RCC 7860 (cell line): ENCODE results near the gene PLCD1.

ENCODE experiments used
- DNase-seq: peaks from one replicate; pipeline ENCODE4 v3.0.0-alpha.2; 2015; ENCODE audit warnings: low spot score
- FAIRE-seq: peaks from 2 replicates; lab custom pipeline; 2012; peaks lifted over from hg19 to GRCh38; lab: Jason Lieb, UNC

The PLCD1 gene

DNA sequence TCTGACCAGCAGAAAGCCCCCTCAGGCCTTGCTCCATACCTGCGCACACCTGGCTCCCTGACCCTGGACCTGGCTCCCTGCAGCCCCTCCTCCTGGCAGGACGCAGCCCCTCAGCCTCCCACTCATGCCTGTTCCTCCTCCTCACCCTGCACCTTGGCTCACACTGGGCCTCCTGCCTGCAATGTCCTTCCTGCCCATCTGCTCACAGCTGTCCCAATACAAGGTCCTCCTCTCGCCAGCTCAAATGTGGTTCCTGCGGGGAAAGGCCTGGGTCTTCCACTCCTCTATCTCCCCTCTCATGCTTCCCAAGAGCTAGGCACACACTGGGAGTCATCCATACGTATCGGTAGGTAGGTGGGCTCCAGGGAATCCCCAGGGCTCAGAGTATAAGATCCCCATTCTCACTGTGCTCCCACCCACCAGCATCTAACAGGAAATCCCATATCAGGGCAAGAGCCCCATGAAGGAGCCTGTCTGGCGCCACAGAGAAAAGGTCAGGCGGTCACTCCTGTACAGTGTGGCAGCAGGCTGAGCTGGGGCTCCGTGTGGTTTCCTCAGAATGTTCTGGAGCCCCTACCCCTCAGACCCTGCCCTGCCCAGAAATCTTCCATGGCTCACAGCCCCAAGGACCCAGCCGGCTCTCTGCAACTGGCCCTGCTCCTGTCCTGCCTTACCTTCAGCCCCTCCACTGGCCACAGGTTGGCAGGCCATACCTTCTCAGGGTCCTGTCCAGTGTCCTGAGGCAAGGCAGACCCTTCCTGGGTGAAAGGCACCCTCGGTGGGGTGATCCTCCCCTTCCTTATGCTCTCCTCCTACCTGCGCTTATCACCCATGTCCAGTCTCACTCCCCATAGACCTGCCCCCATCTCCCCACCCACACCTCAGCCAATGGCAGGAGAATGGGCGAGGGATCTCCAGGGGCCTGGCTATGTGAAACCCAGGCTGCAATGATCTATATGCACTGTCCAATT is 10.9 kb downstream of the PLCD1 start:
- DNase-seq, result no peak
- no peak for FAIRE-seq

DNA sequence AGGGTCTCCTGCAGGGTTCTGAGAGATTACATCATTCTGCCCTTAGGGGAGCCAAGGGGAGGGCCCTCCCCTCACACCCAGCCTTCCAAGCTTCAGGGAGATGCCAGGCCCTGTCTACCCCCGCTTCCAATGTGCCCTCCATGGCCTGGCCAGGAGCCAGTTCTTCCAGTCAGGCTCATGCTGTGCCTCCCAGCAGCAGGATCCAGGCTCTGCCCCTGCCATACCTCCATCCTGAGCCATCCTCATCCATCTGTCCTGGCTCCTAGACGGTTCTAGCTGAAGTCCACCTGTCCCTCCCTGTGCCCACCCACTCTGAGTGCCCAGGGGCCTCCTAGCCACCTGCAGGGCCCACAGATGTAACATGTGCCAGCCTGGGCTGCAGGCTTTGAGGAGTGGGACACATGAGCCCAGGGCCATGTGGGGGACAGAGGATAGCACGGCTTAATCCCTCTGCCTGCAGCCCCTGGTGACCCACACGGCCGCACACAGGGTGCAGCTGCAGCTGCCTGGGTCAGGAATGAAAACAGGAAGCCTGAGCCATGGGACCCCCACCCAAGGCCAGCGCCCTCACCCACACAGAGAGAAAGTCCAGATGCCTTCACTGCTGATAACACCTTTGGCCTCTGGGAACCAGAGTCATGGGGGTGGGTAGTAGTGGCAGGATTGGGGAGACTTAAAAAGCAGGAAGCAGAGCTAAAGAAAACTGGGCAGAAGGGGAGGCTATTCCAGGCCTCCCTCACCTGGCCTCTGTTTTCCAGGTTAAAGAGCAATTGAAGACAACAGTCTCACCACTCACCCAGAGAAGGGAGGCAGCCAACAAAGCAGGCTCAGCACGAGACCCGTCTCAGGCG is 11.8 kb downstream of the PLCD1 start:
- DNase-seq (no peak), FAIRE-seq (no peak)

DNA sequence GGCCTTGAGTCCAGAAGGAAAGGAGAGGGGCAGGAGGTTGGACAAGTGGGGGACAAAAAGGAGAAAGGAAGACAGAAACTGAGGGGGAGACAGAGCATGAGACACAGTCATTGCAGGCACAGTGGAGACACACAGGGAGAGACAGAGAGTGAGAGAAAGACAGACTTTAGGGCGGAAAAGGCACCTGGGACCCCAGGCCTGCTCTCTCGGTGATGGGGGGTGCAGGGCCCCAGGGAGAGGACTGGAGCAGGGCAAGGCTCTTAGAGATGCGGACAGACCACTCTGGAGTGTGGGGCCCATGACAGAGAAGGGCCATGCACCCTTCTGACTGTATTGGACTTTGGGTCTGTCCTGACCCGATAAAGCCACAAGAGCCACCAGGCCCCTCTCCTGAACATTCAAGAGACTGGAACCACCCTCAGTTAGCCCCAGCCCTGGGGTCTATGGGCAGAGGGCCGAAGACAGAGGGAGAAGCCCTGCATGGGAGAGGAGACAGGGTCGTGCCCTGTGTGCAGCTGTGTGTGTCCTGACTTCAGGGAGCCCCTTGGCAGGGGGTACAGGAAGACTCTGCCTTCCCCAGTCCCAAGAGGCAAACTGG is 12.5 kb downstream of the PLCD1 start:
- FAIRE-seq, result no peak
- DNase-seq, result no peak

DNA sequence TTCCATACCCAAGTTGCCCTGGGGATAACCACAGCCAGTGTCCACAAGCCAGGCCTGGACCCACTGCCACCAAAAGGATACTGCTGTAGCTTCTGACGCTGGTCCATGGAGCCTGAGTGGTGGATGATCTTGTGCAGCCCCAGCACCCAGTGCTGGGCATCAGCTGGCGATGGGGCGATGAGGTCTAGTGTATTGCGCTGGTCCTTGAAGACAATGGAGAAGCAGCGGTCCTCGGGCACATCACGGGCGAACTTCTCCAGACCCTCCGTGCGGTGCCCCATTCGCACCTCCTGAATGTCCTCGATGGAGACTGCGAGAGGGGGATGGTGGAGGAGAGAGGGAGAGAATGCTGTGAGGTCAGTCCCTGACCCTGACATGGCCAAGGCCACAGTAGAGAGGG is 13.0 kb downstream of the PLCD1 start:
- DNase-seq, result no peak
- no peak for FAIRE-seq

DNA sequence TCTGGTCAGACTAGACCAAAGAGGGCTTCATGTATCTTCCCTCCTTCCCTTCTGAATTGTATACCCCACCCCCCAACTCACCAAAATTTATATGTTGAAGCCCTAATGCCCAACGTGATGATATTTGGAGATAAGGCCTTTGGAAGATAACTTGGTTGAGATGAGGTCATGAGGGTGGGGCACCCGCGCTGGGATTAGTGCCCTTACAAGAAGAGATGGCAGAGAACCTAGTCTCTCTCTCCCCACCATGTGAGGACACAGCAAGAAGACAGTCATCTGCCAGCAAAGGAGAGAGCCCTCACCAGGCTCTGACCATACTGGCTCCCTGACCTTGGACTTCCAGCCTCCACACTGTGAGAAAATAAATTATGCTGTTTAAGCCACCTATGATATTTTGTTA is 13.5 kb downstream of the PLCD1 start:
- no peak for DNase-seq
- no peak for FAIRE-seq

DNA sequence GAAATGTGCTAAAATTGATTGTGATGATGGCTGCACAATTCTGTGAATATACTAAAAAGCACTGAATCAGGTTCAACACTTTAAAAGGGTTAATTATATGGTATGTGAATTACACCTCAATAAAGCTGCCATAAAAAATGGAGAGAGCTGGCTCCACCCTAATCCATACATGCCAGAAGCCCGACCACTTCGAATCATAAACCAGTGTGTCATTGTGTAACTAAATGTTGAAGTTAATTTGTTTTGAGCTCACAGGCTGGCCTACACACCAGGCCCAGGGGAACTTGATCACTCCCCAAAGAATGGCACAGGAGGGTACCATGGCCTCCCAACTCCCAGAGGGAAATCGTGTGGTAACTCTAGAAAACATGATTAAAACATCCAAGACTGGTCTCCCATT is 14.0 kb downstream of the PLCD1 start:
- FAIRE-seq (no peak), DNase-seq (no peak)

DNA sequence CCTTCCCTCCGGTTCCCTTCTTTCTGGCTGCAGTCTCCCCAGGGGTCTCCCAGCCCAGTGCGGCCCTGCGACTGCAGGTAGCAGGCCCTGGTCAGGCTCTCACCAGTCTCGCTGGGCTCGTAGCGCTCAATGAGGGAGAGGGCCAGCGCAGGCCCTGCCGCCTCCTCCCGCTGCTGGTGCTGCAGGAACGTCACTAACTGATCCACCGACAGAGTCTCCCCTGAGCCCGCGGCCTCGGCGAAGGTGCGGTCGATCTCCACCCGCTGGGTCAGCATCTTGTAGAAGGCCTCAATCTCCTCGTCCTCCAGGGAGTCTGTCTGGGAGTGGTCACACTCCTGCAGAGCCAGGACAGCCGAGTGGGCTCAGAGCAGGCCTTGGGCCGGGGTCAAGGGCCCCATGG is 18.3 kb downstream of the PLCD1 start:
- DNase-seq, result no peak
- FAIRE-seq, result no peak

DNA sequence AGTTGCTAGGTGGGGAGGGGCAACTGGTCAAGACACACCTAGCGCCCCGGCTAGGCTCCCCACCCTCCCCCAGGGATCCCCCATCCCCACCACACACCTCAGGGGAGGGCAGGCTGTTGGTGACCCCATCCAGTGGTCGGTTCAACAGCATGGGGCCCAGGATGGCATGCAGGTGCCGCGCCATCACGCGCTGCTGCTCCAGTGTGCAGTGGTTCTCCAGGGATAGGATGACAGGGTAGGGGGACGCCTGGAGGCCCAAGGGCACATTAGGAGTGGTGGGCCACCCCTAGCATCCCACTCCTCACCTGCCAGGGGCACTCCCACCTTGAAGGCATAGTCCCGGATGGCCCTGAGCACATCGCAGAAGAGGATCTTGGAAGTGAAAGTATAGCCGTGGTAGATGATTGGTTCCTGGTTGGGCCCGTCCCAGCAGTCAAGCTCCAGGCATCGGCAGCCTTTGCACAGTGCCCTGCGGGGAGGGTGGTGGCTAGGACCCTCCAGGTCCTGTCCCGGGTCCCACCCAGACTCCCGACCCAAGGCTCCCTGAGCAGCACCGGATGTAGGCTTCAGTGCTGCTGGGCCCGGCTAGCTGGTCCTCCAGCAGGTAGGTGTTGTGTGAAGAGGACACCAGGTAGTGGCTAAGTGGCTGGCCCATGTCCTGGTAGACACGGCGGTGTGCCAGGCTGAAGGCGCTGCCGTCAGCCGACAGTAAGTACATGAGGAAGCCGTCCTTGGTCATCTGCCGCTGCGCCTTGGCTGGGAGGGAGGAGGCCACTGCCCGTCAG is 19.4 kb downstream of the PLCD1 start:
- no peak for DNase-seq
- no peak for FAIRE-seq

DNA sequence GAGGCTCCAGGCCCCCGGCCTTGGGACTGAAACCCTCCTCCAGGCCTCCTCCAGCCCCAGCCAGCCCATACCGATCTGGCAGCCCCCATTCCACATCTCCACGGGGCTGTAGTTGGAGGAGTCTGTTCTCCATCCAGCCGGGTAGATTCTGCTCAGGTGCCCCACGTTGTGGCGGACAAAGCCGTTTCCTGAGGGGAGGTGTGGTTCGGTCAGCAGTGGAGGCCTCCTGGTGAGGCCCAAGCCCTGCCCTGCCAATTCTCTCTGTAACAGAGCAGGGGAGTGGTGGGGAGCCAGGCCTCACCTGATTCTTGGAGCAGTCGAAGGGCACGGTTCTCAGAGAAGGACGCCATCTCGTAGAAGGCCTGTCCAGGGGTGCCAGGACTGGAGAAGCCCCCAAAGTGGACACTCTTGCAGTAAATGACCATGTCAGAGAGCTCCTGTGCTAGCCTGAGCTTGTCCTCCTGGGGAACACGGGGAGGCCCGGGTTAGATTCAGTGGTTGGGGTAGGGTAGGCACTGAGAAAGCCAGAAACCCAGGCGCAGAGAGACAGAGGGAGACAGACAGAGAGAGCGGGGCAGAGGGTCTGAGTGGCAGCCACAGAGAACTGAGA is 20.4 kb downstream of the PLCD1 start:
- DNase-seq, result no peak
- no peak for FAIRE-seq

DNA sequence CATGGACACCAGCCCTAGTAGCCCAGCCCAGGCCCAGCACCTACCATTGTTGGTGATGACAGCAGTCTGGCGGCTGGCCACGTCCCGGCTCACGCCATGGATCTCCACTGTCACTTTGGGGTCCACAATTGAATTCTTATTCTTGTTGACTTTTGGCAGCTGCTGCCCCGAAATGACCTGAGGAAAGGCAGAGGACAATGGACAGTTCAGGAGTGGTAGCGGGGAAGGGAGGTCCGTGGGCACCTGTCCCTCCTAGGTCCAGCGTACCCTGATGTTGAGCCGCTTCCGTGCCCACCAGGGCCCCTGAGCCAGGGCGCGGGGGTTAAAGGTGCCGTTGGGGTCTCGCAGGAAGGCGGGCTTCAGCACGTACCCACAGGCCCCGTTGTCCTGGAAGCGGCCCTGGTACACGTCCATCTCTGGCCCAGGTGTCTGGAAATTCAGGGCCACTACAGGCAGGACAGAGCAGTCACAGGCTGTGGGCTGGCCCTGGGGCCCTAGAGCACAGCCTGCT is 21.2 kb downstream of the PLCD1 start:
- DNase-seq (no peak), FAIRE-seq (no peak)

DNA sequence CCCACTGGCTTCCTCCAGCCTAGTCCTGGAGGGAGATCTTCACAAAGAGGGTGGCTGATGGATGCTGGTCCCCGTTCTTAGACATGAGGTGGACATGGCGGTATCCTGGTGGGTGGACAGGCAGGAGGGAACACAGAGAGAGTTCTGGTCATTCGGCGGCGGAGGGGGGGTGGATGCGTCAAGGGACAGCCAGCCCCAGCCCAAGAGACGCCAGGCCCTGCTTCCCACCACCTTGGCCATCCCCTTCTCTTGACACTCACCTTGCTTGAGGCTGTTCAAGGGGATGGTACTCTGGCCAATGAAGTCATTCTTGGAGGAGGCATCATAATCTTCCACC is 21.7 kb downstream of the PLCD1 start:
- DNase-seq (no peak), FAIRE-seq (no peak)

DNA sequence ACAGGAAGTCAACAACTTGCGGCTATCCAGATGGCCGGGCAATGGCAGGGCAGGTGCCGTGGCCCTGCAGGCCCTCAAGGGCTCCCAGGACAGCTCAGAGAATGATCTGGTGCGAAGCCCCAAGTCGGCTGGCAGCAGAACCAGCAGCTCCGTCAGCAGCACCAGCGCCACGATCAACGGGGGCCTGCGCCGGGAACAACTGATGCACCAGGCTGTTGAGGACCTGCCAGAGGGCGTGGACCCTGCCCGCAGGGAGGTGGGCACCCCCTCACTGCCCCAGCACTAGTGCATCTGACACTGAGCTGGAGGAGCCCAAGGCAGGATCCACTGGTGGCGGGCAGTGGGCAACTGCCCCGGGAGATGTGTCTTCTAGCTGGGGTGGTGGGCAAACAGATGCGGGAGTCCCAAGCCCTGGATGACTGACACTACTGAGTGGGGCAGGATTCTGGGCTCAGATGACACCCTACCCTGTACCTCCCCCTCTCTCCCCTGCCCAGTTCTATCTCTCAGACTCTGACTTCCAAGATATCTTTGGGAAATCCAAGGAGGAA is 22.9 kb downstream of the PLCD1 start:
- FAIRE-seq, result no peak

DNA sequence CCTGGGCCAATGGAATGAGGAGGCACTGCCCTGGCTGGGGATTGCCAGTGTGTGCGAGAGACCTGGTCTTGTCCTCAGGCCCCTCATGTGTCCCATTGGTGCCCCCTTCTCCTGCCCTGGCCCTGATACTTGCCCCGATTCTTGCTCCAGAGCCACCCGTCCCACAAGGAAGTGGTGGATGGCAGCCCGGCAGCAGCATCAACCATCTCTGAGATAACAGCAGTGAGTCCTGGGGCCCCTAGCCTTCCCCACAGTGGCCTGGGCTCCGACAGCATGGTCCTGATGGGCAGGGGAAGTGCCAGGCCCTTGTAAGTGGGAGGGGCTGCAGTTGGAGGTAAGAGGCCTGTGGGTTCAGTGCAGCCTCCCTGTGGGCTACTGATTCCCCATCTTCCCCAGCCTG is 23.4 kb downstream of the PLCD1 start:
- DNase-seq, result no peak
- no peak for FAIRE-seq

More for the DNA sequence above, 22.9 kb downstream of the PLCD1 start:
- no peak for DNase-seq

DNA sequence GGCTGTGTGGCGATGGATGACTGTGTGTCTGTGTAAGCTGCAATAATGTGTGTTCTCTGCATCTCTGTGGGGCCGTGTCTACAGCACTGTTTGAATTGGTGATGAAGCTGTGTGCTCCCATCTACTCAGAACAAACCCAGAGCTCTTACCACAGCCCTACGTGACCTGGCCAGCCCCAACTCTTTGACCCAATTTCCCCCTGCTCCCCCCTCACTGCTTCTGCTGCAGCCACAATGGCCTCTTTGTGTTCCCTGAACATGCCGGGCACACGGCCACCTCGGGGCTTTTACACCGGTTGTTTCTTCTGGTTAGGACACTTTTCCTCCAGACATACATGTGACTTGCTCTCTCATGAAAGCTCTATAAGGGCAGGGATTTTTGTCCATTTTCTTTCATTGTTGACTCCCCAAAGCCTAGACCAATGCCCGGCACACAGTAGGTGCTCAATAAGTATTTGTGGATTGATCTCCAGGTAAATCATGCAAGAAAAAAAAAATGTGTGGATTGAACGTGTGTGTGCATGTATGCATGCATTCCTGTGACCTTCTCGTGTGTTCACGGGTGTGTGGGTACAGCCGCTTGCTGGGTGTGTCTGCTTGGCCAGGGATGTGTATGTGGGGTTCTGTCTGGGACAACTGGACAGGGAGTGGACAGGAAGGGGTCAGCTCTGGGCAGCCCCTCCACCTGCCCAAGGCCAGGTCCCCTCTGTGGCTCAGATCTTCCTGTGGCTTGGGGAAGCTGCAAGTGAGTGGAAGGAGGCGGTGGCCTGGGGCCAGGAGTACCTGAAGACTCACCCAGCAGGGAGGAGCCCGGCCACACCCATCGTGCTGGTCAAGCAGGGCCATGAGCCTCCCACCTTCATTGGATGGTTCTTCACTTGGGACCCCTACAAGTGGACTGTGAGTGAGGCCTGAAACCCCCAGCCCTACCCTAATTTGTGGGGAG is 24.1 kb downstream of the PLCD1 start:
- DNase-seq (no peak), FAIRE-seq (no peak)

DNA sequence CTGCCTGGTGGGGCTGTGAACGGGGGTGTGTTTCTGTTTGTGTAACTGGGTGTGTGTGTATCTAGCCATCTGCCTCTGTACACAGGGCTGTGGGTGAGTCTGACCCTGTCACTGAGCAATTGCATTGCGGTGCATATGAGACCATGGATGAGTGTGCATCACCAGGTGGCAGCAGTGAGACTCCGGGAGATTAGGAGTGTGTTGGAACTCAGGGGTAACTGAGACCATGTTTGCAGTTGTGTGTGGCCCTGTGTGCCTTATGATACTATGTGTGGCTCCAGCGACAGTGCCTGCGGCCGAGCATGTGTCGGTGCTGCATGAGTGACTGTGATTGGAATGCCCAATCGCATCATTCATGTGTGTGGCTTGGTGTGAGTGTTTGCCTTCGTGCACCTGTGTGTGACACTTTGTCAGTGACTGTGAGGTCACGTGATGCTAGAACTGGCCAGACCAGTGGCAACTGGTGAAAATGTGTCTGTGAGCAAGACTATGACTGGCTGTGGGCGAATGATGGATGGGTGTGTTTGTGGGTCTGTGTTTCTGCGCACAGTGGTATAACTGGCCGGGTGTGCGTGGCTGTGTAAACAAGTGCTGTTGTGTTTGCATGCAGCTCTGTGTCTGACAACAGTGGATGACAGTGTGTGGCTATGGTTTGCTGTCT is 24.9 kb downstream of the PLCD1 start:
- peak; percentile 32 for DNase-seq

DNA sequence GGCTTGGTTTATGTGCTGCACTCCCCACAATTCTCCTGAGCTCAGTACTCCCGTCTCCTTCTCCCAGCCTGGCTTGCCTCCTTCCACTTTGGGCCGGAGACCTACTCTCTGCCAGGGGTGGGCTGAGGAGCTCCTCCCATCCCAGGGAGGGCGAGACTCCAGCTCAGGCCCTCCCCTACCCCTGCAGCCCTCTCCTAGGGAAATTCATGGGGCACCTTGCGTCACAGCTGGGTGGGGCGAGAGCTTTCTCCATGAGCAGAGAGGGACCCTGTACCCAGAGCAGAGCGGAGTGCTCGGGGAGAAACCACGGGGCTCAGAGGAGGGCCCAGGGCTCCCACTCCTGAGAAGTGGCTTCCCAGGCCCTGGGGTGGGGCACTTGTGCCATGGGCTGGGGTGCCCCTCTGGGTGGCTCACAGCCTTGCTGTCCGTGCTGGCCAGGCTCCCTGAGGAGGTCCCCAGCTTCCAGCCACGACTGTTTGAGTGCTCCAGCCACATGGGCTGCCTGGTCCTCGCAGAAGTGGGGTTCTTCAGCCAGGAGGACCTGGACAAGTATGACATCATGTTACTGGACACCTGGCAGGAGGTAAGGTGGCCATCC is 25.5 kb downstream of the PLCD1 start:
- FAIRE-seq (no peak), DNase-seq (no peak)

More for the DNA sequence above, 24.9 kb downstream of the PLCD1 start:
- no peak for FAIRE-seq

DNA sequence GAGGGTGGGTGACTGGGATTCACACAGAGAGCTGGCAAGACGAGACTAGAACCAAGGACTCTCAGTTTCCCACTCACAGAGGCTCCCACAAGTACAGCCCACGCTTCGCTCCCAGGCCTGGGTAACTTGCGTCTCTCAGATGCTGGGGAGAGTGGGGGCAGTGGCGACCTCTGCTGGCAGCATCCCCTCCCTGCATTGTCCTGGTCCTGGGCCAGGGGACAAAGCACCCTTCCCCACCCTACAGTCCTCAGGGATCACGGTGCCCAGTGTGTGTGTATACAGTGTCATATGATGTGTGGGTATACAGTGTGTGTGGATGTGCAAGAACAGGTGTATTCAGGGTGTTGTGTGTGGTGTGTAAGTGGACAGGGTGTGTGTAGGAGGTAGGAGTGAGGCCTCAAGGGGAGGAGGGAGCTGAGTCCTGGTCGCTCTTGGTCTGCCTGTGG is 26.0 kb downstream of the PLCD1 start:
- DNase-seq, result no peak
- FAIRE-seq, result no peak

DNA sequence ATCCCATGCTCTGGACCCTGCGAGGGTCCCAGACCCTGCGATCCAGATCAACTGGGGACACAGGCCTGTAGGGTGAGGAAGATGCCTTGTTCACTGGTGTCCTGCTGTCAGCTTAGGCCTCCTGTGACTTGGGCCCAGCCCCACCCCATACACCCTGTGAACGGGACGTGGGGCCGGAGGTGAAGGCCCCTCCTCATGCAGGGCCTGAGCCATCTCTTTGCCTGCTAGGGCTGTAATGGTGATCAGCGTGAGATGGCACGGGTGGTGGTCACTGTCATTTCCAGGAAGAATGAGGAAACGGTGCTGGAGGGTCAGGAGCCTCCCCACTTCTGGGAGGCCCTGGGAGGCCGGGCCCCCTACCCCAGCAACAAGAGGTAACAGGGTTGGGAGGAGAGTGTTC is 26.5 kb downstream of the PLCD1 start:
- FAIRE-seq (no peak), DNase-seq (no peak)
